Lower leg skin (tissue), 4 donors: Measurements from ENCODE around the gene PRR29. TPM values are rescaled to one million over a fixed set of nuclear protein-coding genes. Genes with fewer than 3 reads are reported as not detected.
"Not testable (repeated sequence)": the region's sequence is repeated elsewhere in the genome, so short reads cannot be mapped to it uniquely, and the experiment has no call there.

ENCODE experiments used
- DNase-seq, 2 donors: peaks; one replicate each; pipeline ENCODE4 v3.0.0-alpha.2; 2019; ENCODE audit warnings: low spot score in 2 of 2
- H3K4me3 ChIP-seq: fragments of 200-600 bp; sonication (generic); 2 replicates; pipeline ENCODE4 v1.5.1; 2017; ENCODE audit warnings: mild to moderate bottlenecking, low read depth; ENCODE audit not compliant: poor library complexity, severe bottlenecking
- CTCF ChIP-seq, 3 donors: fragments of 450-650 bp; IDR thresholded peaks; one replicate each; pipeline ENCODE4 v1.5.1; 2016; ENCODE audit warnings: antibody characterized with exemption in 3 of 3, mild to moderate bottlenecking in 3 of 3, moderate library complexity in 2 of 3
- POLR2A ChIP-seq, 2 donors: fragments of 450-650 bp; IDR thresholded peaks; one replicate each; pipeline ENCODE4 v1.6.1; 2016 to 2017; ENCODE audit warnings: antibody characterized with exemption in 2 of 2, mild to moderate bottlenecking in 1 of 2, moderate library complexity in 1 of 2
- WGBS, 2 donors: methylation state at CpG; one replicate each; pipeline ENCODE4 v1.1.5; 2018; 5-methylcytosine and 5-hydroxymethylcytosine counted together
- intact Hi-C: fragments of 100-400 bp; cut with DNase I; formaldehyde crosslinking; loops from one replicate; pipeline ENCODE4 v1.15.0; 2023; ENCODE audit warnings: low total_unique reads
- total RNA-seq, 4 donors: library from RNA; depleted of rRNA; stranded (reverse); fragments of >200 nt; gene quantifications; one replicate each; pipeline ENCODE4 v1.1.0, GENCODE V29; 2016

Gene PRR29
- total RNA-seq, 4 donors from 2014 or later, result 0.17 TPM; not detected in 3

DNA sequence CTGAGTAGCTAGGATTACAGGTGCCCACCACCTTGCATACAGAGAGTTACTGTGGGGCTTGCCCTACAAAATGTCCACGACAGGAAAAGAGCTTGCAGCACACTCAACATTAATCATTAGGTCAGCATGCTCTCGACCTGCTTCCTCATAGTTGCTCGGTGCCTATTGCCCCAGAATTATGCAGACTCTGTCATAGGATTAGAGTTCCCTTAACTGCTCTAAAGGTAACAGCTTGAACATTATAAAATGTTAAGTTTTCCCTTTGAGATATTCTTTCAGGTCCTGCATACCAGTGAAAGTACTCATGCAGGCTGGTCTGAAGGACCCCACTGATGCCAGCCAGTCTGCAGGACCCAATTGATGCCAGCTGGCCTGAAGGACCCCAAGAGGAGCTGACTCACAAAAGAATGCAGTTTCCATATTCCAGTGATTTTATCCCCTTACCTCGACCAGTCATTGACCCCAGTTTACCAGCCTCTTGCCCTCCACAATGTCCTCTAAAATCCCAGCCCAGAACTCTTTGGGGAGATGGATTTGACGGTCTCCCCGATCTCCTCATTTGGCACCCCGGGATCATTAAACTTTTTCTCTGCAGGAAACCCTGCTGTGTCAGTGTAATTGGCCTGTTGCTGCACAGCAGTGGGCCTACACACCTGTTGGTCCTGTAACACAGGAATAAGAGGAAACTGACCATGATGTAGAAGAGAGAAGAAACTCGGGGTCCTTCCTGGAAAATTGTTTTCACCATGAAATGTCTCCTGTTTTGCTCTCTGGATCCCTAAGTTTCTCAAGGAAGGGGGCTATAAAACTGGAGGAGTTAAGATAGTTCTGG is 11.6 kb downstream of the PRR29 start:
- WGBS, 2 donors, result 65 to 72% methylated on average over 7 to 8 of the region's 8 CpGs
- DNase-seq, result peak in 1 of 2 donors; percentile 65
- no peak for TF ChIP-seq CTCF (IDR thresholded peaks at IDR 0.05)
- TF ChIP-seq POLR2A (IDR thresholded peaks at IDR 0.05), result no peak
- intact Hi-C loops, result no loop called here
- H3K4me3 ChIP-seq, result no peak overlapping the region

DNA sequence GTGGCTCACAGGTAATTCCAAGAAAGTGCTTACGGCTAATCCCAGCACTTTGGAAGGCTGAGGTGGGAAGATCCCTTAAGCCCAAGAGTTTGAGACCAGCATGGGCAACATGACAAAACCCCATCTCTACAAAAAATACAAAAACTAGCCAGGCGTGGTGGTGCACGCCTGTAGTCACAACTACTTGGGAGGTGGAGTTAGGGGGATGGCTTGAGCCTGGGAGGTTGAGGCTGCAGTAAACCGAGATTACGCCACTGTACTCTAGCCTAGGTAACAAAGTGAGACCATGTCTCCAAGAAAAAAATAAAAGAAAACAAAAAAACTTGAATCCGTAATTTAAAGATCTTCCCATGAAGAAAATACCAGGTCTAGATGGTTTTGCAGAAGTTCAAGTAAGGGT is 17.3 kb downstream of the PRR29 start:
- no peak overlapping the region for H3K4me3 ChIP-seq
- 94 to 97% methylated on average over 6 of the region's 6 CpGs for WGBS, 2 donors
- TF ChIP-seq CTCF (IDR thresholded peaks at IDR 0.05) (no peak), POLR2A (IDR thresholded peaks at IDR 0.05) (no peak)
- DNase-seq, result no peak
- intact Hi-C loops, result no loop called here

DNA sequence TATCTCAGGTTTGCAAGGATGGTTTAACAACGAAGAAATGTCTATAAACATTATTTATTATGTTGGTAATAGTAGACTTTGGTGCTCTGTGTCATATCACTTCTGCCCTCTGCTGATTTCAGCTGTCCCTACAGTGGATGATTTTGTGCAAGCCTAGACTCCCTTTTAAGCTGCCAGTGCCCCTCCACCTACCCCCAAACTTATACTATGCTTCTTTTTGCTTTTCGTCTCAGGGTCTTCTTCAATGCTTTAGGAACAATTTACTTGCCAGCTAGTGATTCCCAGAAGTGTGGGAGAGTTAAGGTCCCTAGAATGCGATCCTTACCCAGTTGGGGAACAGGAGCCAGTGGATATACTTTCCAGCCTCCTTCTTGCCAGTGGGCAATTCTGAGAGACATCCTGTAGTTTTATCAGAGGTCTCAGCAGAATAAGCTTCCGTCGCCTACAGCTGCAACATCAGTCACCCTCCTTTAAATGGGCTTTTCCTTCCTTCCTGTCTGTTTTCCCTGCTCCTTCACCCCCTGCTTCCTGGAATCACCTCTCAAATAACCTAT is 18.2 kb downstream of the PRR29 start:
- intact Hi-C loops, result no loop called here
- peak in 1 of 2 donors; percentile 64 for DNase-seq
- 49 to 53% methylated on average over 5 of the region's 5 CpGs for WGBS, 2 donors
- TF ChIP-seq CTCF (IDR thresholded peaks at IDR 0.05) (no peak), POLR2A (IDR thresholded peaks at IDR 0.05) (no peak)
- no peak overlapping the region for H3K4me3 ChIP-seq

GRCh38 chr17:64016974-64017373 is 18.8 kb downstream of the PRR29 start:
- intact Hi-C loops, result no loop called here
- 74 to 75% methylated on average over 3 of the region's 3 CpGs for WGBS, 2 donors
- DNase-seq, result no peak
- no peak for TF ChIP-seq POLR2A (IDR thresholded peaks at IDR 0.05)
- no peak for TF ChIP-seq CTCF (IDR thresholded peaks at IDR 0.05)
- H3K4me3 ChIP-seq, result no peak overlapping the region

DNA sequence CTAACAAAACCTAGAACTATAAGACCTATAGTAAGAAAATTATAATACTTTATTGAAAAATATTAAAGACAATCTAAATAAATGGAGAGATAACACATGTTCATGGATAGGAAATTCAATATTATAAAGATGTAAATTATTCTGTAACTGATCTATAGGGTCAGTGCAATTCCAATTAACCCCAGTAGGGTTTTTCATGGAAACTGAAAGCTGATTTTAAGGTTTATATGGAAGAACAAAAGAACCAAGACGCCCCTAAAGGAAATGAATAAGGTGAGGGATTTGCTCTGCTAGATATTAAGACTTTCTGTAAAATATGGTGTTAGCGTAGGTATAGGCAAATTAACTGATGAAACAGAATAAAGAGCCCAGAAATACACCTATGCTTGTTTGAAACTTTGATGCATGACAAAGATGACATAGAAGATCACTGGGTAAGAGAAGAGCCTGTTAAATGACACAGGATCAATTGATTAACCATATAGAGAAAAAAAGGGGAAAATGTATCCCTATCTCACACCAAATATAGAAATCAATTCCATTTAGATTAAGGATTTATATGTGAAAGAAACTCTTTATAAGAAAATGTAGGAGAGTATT is 19.3 kb downstream of the PRR29 start:
- 81 to 88% methylated on average over 2 of the region's 2 CpGs for WGBS, 2 donors
- intact Hi-C loops, result no loop called here
- TF ChIP-seq POLR2A (IDR thresholded peaks at IDR 0.05) (no peak), CTCF (IDR thresholded peaks at IDR 0.05) (no peak)
- H3K4me3 ChIP-seq, result no peak overlapping the region
- no peak for DNase-seq

DNA sequence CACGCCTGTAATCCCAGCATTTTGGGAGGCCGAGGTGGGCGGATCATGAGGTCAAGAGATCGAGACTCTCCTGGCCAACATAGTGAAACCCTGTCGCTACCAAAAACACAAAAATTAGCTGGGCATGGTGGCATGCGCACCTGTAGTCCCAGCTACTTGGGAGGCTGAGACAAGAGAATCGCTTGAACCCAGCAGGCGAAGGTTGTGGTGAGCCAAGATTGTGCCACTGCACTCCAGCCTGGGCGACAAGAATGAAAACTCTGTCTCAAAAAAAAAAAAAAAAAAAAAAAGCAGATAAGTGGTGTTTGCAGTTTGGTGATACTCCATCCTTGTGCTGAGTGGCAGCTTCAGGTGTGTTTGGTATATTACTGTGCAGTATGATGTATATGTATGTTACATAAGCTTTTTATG is 21.4 kb downstream of the PRR29 start:
- intact Hi-C loops, H3K4me3 ChIP-seq: not testable (repeated sequence)
- DNase-seq, result peak in 1 of 2 donors; percentile 45
- WGBS, 2 donors, result 70 to 75% methylated on average over 9 of the region's 9 CpGs
